ENCODE results near the gene MED14. TPM values are rescaled to one million over a fixed set of nuclear protein-coding genes. Genes with fewer than 3 reads are reported as not detected.

The MED14 gene
- total and polyA plus RNA-seq, 11 donors: 9.8 to 40.9 (median 25.8) TPM

- H3K27me3 ChIP-seq: peaks cover 0 to 3% (median 0%) of the 10 kb centered on the region in 9 donors
- DNase-seq: peak in 2 of 5 donors; percentile 10 to 26
- H3K9me3 ChIP-seq: no peaks in the 10 kb centered on the region
- no peak overlapping the region for H3K4me3 ChIP-seq
- TF ChIP-seq, protein P1, sequence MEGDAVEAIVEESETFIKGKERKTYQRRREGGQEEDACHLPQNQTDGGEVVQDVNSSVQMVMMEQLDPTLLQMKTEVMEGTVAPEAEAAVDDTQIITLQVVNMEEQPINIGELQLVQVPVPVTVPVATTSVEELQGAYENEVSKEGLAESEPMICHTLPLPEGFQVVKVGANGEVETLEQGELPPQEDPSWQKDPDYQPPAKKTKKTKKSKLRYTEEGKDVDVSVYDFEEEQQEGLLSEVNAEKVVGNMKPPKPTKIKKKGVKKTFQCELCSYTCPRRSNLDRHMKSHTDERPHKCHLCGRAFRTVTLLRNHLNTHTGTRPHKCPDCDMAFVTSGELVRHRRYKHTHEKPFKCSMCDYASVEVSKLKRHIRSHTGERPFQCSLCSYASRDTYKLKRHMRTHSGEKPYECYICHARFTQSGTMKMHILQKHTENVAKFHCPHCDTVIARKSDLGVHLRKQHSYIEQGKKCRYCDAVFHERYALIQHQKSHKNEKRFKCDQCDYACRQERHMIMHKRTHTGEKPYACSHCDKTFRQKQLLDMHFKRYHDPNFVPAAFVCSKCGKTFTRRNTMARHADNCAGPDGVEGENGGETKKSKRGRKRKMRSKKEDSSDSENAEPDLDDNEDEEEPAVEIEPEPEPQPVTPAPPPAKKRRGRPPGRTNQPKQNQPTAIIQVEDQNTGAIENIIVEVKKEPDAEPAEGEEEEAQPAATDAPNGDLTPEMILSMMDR (IDR thresholded peaks at IDR 0.05): peak in 8 of 12 donors; percentile 6 to 42 (median 30)
- no peak for TF ChIP-seq POLR2A (IDR thresholded peaks at IDR 0.05)
- H3K36me3 ChIP-seq: peaks cover 0 to 97% (median 75%) of the 10 kb centered on the region in 9 donors
- H3K27ac ChIP-seq: no peak overlapping the region
- peak in 2 of 4 donors; percentile 55 to 56 for ATAC-seq
- intact Hi-C loops (cut with DNase I): loop anchor here in 4 of 10 donors (5.0 to 10.0 kb wide), 3 partner anchors 51 to 131 kb away; no protein-coding TSS in a partner anchor
- H3K4me1 ChIP-seq: no peaks in the 10 kb centered on the region
- WGBS, 4 donors: 41 to 56% (median 51%) methylated on average over 6 of the region's 6 CpGs
Observed at GRCh38 chrX:40663880-40664630, 71.3 kb downstream of the MED14 start.

DNA sequence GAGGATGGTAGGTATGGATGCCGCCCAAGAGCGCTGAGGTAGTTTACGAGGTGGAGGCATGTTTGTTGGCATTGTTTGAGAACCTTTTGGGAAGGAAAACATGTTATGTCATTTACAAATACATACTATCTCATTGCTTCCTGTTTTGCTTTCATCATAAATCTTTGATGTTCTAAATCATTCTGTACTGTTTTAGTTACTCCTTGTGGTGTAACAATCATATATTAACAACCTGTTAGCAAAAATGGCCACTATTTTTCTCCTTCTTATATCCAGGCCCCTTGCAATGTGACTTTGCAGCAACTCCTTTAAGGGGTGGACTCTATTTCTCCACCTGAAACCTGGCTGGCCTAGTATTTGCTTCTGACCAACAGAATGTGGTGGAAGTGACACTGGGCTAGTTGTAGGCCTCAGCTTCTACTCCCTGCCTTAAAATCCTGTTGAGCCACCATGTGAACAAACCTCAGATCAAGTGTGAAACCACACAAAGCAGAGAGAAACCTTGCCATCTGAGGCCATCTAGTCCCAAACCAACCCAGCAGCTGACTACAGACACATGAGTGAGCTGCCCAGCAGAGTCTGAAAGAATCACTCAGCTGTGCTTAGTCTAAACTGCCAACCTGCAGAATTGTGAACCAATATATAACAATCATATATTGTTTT lies 72.1 kb downstream of the MED14 start:
- Histone ChIP-seq H3K4me1 (no peaks in the 10 kb centered on the region), H3K4me3 (no peak overlapping the region), H3K9me3 (no peaks in the 10 kb centered on the region), H3K27ac (no peak overlapping the region), H3K27me3 (peaks cover 0 to 6% (median 0%) of the 10 kb centered on the region in 9 donors), H3K36me3 (peaks cover 0 to 97% (median 73%) of the 10 kb centered on the region in 9 donors)
- 88 to 97% (median 92%) methylated on average over 3 of the region's 3 CpGs for WGBS, 4 donors
- intact Hi-C loops (cut with DNase I): loop anchor here in 4 of 10 donors (5.0 to 10.0 kb wide), 3 partner anchors 52 to 132 kb away; no protein-coding TSS in a partner anchor
- TF ChIP-seq POLR2A (IDR thresholded peaks at IDR 0.05): no peak
- TF ChIP-seq, protein P1 (IDR thresholded peaks at IDR 0.05): no peak
- no peak for DNase-seq
- no peak for ATAC-seq

- Histone ChIP-seq H3K36me3 (peaks cover 0 to 97% (median 75%) of the 10 kb centered on the region in 9 donors), H3K4me3 (no peak overlapping the region), H3K27ac (no peak overlapping the region), H3K9me3 (no peaks in the 10 kb centered on the region), H3K4me1 (no peaks in the 10 kb centered on the region), H3K27me3 (peaks cover 0 to 11% (median 0%) of the 10 kb centered on the region in 9 donors)
- no peak for DNase-seq
- WGBS, 4 donors: 78 to 93% (median 88%) methylated on average over 2 of the region's 2 CpGs
- ATAC-seq: no peak
- intact Hi-C loops (cut with DNase I): loop anchor here in 4 of 10 donors (5.0 to 10.0 kb wide), 3 partner anchors 53 to 133 kb away; no protein-coding TSS in a partner anchor
- TF ChIP-seq, protein P1 (IDR thresholded peaks at IDR 0.05): no peak
- no peak for TF ChIP-seq POLR2A (IDR thresholded peaks at IDR 0.05)
Observed at GRCh38 chrX:40661489-40661888, 73.9 kb downstream of the MED14 start.

DNA sequence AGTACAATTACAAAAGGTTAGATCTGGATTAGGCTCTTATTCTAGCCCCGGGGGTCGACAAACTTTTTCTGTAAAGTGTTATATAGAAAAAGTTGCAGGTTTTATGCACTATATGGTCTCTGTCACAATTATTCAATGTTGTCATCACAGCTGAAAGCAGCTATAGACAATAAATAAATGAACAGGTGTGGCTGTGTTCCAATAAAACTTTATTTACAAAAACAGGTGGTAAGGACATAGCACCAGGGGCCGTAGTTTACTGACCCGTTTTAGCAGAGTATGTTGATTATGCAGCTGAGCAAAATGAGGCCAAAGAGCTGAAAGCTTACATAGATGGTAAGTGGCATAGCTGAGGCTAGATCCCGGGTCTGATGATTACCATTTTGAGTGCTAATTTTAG lies 75.0 kb downstream of the MED14 start:
- Histone ChIP-seq H3K4me1 (no peaks in the 10 kb centered on the region), H3K36me3 (peaks cover 0 to 96% (median 67%) of the 10 kb centered on the region in 9 donors), H3K27me3 (peaks cover 0 to 17% (median 0%) of the 10 kb centered on the region in 9 donors), H3K27ac (no peak overlapping the region), H3K9me3 (no peaks in the 10 kb centered on the region), H3K4me3 (no peak overlapping the region)
- intact Hi-C loops (cut with DNase I): loop anchor here in 4 of 10 donors (5.0 to 10.0 kb wide), 3 partner anchors 54 to 134 kb away; no protein-coding TSS in a partner anchor
- TF ChIP-seq POLR2A (IDR thresholded peaks at IDR 0.05): no peak
- TF ChIP-seq, protein P1 (IDR thresholded peaks at IDR 0.05): no peak
- 84 to 91% (median 90%) methylated on average over 5 of the region's 5 CpGs for WGBS, 4 donors
- DNase-seq: no peak
- no peak for ATAC-seq
